Fibroblast of skin of scalp (primary cell): ENCODE measurements around the gene LTBR.

ENCODE experiments used
- DNase-seq: peaks from one replicate; pipeline ENCODE4 v3.0.0-alpha.2; 2013

LTBR gene

DNA sequence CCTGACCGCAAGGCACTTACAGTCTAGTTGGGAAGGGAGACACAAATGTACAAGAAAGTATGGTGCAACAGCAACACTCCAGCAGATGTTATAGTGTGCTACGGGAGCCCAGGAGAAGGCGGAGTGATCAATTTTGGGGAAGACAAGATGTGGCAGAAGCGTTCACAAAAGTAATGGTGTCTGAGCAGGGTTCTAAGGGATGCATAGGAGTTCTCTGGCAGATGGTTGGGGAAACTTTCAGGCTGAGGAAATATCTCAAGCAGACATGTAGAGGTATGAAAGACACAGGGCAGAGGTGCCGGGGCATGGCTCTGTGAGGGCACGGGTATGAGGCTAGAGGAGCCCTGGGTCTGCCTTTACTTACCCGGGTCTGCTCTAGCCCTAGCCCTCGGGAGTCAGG lies 37.0 kb upstream of the LTBR start:
- DNase-seq: no peak

DNA sequence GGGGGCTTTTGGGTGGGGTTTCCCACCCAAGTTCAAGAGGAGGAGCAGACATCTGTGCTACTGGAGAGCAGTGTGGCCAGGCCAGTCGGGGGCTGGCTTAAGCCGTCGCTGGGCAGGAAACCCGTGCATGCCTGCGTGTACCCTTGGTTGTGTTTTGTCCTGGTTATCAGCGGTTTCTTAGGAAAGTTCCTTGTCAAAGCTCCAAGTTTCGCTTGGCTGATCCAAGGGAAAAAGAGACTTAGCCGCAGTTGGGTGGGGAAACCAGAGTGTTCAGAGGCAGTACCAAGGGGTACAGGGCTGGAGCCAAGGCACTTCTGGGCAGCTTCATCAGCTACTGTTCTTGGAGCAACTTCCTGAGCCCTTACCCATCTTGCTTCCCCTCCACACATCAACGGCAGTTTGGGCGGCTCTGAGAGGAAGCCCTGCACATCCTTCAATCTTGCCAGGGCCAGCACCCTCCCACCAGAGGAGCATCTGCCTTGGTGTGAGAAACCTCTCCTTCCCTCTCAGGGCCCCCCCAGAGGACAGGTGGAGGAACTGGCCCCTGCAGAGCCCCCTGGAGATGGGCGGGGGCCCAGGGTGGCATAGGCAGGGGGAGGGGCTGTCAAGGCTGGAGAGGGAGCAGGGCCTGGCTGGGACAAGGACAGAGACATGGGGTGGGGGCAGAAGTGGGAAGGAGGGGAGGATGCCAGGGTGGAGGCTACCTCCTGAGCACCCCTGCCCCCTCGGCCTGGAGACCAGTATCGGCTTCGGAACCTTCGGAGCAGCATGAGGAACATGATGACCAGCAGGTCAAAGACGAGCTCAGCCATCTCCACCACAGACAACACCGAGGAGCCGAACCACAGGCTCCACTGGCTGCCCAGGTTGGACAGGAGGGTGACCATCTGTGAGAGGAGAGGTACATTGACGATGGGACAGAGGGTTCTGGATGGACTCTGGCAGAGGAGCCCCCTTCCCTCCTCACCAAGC lies 36.3 kb upstream of the LTBR start:
- DNase-seq: no peak

DNA sequence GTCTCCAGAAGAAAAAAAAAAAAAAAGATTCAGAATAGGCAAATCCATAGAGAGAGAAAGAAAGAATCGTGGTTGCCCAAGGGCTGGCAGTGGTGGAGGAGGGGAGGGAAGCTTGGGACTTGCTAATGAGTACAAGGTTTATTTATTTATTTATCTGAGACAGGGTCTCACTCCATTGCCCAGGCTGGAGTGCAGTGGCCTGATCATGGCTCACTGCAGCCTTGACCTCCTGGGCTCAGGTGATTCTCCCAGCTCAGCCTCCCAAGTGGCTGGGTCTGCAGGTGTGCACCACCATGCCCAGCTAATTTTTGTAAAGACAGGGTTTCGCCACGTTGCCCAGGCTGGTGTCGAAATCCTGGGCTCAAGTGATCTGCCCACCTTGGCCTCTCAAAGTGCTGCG lies 32.3 kb upstream of the LTBR start:
- no peak for DNase-seq

DNA sequence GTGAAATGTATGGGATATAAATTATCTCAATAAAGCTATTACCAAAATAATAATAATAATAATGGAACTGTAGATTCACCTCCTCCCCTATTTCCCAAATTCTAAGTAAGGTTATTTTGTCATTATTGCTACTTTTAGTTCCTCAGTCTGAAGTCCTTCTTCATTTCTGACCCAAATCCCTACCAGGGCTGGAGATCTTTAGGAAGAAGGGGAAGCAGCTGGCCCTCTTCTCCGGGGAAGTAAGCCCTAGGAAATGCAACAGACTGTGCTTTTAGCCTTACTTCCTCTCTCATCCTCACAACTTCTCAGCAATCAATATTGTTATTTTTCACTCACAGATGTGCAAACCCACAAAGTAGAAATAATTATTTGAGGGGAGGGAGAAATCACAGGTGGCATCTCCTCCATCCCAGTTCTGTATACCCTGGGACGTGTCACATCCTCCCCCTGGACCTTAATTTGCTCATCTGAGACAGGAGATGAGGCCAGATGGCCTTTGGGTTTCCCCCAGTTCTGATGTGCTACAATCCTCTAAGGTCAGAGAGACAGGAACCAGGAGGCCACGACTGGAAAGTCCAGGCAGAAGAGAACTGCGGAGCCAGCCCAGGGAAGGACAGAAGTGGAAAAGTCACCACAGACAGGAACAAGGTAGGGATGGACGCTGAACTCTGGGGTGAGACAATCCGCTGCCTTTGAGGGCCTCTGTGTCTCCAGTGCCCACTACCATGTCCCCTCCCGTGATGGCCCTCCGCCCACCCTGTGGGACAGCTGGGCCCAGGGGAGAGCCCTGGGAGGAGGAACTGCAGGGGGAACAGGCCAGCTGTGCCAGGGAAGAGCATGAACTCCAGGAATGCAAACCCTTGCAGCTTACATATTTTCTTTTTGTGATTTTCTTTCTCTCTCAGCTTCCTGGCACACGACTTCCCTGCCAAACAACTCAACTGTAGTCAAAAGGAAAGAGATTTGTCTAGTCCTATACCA lies 31.5 kb upstream of the LTBR start:
- DNase-seq: no peak

DNA sequence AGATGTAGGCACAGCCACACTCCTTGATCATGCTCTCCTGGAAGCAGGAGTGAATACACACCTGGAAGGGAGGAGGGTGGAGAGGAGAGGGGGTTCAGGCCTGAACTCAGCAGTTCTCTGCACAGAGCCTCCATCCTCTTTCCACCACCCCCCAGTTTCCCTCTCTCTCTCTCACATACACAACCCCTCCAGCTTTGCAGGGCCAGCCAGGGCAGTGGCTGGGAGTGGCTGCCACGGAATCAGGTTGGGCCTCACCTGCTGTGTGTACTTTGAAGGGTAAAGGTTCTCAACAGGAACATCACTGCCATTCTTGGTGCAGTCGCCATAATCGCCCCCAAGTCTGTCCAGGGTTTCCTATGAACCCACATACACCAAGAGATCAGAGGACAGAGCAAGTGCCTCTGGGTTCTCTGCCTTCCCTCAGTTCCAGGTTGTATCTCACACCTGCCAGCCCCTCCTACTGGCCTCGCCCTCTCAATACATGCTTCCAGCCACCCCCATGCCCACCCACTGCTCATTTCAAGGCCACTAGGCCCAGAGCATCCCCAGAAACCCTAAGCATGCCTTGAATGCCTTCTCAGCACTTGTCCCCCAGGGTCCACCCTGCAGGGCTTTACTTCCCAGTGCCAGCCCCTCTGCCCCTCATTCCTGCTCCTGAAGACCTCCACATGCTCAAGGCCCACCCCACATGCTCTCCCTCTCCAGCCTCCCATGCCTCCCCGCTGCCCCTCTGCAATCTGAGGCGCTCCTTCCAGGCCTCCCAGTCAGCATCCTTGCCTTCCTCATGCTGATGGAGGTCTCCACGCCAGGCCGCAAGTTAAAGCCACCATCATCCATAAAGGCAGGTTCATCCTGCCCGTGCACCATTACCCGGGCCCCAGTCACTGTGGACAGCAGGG lies 29.2 kb upstream of the LTBR start:
- DNase-seq: no peak

DNA sequence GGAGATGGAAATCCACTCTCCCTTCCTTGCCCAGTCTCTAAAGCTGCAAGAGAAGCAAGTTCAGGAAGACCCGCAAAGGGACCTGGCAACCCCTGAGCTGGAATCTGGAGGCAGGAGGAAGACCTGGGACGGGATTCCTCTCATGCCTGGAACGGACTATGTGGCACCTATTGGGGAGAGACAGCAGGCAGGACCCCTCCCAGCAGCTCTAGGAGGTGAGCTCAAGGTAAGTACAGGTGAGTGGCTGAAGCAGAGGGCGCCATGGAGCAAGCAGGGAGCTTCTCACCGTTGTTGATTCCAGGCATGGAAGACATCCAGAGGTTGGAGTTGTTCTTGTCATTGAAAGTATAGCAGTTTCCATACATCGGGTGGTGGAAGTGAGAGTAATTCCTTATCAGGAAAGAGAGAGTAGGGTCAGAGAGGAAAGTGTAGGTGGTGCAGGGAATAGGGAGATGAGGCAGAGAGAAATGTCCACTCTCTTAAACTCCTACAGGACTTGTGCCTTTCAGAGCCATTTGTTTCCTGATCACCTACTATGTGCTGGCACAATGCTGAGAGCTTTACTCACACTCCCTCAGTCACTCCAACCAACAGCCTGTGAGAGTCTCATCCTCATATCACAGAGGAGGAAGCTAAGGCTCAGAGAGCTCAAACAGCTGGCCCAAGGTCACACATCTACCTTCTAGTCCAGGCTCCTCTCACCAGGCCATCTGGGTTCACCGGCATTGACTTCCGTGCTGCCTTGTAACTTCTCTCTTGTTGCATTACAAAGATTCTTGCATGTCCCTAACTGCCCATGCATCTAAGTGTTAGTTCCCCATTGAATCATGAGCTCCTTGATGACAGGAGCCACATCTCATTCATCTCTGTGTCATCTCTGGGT lies 28.2 kb upstream of the LTBR start:
- DNase-seq: no peak

DNA sequence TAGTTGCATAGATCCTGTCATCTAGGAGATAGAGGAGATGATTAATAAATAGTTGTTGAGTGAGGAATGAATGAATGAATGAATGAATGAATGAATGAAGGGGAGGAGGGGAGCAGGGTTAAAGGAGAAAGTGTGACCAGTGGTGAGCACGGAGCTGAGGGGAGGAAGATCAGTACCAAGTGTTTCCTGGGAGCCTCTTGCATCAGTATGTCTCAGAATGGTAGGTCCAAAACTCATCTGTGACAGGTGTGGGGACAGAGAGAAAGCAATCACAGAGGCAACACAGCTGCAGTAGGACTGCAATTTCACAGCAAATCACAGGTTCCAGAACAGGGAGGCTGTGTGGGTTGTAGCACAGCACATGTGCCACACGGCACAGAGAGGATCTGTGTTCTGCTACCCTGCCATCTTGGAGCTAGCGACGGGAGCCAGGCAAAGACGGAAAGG lies 27.6 kb upstream of the LTBR start:
- DNase-seq: no peak

DNA sequence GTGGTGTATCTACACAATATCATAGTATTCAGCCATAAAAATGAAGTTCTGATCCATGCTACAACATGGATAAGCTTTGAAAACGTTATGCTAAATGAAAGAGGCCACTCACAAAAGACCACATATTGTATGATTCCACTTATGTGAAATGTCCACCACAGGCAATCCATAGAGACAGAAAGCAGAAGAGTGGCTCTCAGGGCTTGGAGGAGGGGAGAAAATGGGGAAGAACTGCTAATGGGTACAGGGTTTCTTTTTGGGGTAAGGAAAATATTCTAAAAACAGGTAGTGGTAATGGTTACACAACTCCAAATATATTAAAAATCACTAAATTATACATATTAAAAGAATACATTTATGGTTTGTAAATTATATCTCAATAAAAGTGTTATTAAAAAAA lies 25.1 kb upstream of the LTBR start:
- DNase-seq: no peak

DNA sequence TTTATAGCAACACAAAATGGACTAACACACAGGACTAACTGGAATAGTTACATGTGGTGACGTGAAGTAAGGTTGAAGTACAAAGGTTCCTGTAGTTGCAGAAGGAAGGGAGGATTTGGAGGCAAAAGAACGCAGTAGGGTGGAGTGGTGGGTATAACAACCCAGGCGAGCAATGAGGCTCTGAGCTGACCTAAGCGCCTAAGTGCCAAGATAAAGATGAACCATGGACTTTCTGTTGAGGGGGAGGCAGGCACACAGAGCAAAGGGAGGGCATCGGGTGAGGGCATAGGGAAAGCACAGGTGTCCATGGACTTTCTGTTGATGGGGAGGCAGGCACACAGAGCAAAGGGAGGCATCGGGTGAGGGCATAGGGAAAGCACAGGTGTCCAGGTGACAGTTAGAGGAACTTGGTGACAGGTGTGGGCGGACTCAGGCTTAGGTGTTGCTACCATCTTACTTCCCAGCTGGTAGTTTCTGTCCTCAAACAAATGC lies 23.8 kb upstream of the LTBR start:
- DNase-seq: no peak

DNA sequence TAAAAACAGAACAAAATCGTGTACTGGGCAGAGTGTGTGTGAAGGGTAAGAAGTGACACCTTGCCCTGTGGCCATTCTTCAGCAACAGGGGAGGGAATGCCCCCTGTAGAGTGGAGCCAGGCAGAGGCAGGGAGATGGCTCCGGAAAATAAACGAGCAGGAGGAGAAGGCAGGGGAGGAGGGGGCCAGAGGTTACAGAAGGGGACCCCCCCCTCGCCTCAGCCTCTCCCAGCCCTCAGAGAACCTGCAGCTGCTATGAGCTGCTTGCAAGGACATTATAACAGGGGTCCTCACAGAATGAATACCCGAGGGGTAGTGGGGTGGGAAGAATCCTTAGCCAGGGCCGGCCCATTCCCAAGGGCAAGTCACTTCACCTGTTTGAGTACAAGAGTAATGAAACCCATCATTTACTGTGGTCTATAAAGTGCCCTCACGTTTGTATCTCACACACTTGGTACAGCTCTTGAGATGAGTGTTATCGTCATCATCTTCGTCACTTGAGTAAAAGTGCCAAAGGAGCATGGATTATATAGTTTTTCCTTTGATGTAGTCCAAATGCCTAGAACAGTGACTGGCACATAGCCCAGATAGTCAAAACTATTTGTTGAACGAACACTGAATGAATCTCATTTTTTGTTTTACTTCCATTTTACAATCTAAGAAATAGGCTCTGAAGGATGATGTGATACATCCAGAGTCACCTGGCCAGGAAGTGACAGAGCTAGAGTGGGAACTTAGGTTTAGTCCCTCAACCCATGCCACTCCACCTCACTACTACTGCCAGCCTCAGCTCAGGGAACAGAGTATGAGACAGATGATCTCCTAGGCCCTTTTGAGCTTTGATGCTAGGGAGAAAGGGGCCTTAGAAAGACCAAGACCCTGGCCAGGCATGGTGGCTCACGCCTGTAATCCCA lies 23.1 kb upstream of the LTBR start:
- DNase-seq: no peak

DNA sequence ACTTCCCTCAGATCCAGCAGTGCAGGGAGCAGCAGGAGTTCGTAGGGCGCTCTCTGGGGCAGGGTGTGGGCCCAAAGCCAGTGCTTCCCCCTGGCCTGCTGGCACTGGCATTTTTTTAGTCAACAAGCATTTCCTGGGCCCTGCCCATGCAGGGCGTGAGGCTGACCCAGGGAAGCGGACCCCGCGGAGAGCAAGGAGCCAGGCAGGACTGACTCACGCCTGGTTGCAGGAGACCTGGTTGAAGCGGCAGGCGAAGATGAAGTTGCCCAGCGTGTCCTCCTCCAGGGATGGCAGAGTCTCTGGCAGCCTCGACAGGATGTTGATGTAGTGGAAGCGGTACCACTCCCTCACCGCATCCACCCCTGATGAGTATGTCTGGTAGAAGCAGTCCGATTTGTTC lies 22.1 kb upstream of the LTBR start:
- DNase-seq: no peak

DNA sequence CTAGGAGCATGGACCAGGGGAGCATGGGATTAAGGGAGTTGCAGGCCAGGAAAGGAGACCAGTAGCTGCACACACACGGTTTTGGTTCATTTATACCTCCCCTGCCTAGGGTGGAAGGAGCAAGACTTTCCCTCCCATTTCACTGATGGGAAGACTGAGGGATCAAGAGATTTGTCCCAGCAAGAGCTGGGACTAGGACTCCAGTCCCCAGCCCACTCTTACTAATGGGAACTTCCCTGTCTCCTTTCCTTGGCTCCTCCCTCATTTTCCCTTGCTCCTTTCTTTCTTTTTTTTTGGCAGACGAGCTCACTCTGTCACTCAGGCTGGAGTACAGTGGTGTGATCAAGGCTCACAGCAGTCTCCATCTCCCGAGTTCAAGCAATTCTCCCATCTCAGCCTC lies 21.6 kb upstream of the LTBR start:
- DNase-seq: no peak

DNA sequence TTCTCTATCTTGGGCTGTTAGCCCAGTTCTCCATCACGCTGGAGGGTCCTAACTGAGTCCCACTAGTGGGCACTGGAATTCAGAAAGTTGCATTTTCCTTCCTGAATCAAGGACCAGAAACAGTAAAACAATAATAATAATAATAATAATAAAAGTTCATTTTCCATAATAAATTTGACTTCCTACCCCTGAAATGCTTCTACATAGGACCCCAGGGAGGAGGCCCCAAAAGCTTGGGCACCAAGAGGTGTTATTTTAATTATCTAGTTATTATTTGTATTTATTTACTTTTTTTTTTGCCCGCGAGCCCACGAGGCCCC lies 21.0 kb upstream of the LTBR start:
- no peak for DNase-seq

DNA sequence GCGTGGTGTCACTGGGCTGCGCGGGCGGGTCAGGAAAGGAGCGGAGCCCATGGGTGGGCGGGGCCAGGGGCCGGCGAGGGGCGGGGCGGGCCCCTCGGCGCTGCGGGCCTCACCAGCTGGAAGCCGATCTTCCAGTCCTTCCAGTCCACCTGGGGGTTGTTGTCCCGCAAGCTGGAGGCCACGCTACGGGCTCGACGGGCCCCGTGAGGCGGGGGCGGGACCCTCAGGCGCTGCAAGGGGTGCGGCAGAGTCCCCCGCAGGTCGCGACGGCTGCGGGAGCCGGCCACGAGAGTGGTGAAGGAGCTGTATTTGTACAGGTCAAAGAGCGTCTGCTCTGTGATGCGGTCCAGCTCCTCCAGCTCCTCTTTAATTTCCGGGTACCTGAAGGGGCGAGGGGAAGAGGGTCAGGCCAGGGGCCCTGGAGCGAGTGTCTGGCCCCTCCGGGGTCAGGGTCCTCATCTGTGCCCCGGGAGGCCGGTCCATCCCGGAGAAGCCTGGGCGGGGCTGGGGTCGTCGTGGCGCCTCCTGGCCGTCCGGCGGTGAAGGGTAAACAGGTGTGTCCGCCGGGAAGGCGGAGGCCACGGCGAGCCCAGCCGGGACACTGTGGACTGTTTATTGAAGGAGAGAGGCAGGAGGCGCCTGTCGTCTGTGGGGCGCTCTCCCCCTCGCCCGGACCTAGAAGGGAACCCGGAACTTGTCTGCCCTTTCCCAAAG lies 20.5 kb upstream of the LTBR start:
- DNase-seq: peak; percentile 53

DNA sequence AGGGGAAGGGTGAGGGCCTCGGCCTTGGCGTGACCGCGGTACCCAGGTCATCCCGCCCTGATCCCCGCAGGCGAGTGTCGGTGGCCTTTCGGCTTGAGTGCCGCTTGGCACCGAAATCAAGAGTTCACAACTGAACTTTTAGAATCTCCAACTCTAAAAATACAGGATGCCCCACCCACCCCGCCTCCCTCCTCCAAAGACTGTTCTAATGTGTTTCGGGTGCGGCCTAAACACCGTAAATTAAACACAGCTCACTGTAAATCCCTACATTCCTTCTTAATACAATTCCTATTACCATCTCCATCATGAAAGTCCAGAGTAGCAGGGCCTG lies 20.0 kb upstream of the LTBR start:
- no peak for DNase-seq

DNA sequence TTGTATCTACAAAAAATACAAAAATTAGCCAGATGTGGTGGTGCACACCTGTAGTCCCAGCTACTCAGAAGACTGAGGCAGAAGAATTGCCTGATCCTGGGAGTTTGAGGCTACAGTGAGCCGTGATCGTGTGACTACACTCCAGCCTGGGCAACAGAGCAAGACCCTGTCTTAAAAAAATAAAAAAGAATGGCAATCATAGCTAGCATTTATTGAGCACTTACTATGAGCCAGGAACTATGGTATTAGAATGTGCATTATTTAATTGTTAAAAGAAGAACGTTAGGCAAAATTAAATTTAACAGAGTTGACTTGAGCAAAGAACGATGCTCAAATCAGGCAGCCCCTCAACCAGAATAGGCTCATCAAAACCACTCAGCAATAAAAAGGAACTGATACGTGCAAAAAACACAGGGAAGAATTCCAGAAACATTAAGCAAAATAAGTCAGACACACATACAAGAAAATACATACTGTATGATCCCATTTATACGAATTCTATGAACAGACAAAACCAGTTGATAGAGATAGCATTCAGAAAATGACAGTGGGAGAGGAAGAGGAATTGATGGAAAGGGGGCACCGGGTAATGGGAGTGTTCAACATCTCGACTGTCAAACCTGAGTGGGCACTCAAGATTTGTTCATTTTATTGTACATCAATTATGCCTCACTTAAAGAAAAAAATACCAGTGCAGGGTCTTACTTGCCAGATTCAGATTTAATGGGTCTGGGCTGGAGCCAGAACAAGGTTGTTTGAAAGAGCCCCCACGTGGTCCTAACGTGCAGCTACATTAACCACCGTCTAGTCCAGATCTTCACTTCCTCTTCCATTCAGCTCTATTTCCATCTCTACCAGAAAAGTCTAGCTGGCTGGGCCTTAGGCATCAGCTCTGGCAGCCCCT lies 16.6 kb upstream of the LTBR start:
- DNase-seq: peak; percentile 42

DNA sequence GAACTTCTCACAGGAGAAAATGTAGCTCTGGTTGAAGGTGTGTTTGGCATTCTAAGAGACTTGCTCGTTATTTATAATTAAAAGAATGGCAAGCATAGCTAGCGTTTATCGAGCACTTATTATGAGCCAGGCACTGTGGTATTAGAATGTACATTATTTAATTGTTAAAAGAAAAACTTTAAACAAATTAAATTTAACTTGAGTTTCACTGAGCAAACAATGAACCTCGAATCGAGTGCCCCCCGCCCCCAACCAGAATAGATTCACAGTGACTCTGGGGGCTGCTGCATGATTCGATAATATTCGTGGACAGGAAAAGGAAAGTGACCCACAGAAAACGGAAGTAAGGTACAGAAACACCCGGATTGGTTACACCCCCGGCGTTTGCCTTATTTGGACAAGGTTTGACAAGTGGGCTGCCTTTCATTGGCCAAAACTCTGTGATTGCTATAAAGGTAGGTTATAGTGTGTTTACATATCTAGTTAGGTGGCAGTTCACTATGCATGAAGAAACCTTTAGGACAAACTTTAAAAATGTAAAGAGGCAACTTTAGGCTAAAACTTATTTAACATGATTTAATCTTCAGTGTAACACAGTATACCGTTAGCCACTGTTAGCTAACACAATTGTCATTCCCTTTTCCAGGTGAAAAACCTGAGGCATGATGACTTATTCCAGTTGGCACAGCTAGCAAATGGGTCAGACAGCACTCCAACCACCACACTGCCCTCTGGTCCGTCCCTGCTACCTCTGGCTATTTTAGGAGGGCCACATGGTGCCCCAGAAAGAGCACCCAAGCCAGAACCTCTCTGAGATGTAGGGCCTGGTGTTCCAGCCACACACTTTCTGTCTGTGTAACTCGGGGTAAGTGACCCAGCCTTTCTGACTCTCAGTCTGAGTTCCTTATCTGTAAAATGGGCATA lies 15.7 kb upstream of the LTBR start:
- DNase-seq: no peak
